ENCODE measurements around the gene EHD1.

EHD1 gene

DNA sequence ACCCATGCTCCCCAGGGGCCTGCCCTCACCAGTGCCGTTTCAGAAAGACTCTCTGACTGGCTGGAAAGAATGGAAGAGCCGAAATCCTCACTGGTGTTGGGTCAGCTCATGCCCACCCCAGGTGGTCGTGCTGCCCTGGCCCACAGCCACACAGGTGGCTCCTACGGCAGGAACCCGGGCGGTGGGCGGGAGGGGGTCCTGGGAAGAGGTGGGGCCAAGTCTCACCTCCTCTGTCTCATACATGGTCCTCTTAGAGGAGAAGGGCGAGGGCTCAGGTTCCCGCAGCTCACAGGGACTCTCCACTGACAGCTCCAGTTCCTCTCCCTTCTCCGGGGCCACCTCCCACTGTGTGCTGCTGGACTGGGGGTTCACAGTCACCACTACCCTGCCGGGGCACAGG lies 30.3 kb upstream of the EHD1 start:
- TF ChIP-seq POLR2A (IDR thresholded peaks at IDR 0.05; ENCODE audit: low read depth, low read length) = no peak
- TF ChIP-seq TAF1 (IDR thresholded peaks at IDR 0.05; ENCODE audit: borderline replicate concordance, low read depth, low read length) = no peak
- TF ChIP-seq POLR2AphosphoS5 (IDR thresholded peaks at IDR 0.05; ENCODE audit: low read depth, low read length) = no peak
- no peak for FAIRE-seq
- DNase-seq (ENCODE audit: insufficient read length) = no peak

DNA sequence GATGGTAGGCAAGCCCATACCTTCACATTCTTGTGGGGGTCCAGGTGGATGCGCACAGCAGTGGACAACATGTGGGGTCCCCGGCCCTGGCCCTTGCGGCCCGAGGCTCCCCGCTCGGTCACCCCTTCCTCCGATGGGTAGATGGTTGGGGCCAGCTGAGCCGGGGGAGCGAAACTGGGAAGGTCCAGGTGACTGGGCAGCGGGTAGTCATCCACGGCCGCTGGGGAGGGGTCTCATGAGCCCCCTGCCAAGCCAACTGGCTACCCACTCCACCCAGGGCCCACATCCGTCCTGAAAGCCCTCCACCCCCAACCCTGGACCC lies 27.9 kb upstream of the EHD1 start:
- FAIRE-seq = no peak
- TF ChIP-seq POLR2AphosphoS5 (IDR thresholded peaks at IDR 0.05; ENCODE audit: low read depth, low read length) (no peak), TAF1 (IDR thresholded peaks at IDR 0.05; ENCODE audit: borderline replicate concordance, low read depth, low read length) (no peak), POLR2A (IDR thresholded peaks at IDR 0.05; ENCODE audit: low read depth, low read length) (no peak)
- no peak for DNase-seq (ENCODE audit: insufficient read length)

DNA sequence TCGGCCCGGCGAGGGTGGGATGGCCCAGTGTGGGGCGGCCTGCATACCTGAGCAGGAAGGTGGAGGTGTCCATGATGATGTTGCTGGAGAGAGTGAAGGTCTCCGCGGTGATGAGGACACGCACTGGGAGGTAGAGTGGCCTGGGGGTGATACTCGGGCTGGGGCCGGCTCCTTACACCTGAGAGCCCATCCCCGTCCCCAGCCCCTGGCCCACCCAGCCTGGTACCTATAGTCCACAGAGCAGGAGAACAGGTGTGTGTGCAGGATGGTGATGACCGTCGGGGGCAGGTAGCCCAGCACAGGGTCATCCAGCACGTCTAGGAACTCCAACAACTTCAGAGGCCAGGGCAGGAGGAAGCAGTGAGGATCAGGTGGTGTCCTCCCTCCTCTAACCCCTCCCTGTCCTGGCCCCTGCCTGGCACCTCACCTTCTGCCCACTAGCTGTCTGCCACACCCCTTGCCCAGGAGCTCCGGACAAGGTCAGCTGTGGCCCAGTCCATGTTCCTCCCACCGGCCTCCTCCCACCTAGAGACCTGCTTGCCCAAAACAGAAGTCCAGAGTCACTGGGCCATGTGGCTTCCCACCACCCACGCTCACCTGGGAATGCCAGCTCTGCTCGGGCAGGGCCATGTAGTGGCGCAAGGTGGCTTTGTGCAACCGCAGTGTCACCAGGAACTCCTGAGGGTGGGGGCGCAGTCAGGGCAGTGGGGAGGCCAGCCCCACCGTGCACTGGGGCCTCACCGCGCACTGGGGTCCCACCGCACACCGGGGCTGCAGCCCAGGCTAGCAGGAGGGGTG lies 27.3 kb upstream of the EHD1 start:
- TF ChIP-seq TAF1 (IDR thresholded peaks at IDR 0.05; ENCODE audit: borderline replicate concordance, low read depth, low read length) = no peak
- TF ChIP-seq POLR2AphosphoS5 (IDR thresholded peaks at IDR 0.05; ENCODE audit: low read depth, low read length) = no peak
- no peak for TF ChIP-seq POLR2A (IDR thresholded peaks at IDR 0.05; ENCODE audit: low read depth, low read length)
- DNase-seq (ENCODE audit: insufficient read length) (no peak), FAIRE-seq (peak; percentile 17)

DNA sequence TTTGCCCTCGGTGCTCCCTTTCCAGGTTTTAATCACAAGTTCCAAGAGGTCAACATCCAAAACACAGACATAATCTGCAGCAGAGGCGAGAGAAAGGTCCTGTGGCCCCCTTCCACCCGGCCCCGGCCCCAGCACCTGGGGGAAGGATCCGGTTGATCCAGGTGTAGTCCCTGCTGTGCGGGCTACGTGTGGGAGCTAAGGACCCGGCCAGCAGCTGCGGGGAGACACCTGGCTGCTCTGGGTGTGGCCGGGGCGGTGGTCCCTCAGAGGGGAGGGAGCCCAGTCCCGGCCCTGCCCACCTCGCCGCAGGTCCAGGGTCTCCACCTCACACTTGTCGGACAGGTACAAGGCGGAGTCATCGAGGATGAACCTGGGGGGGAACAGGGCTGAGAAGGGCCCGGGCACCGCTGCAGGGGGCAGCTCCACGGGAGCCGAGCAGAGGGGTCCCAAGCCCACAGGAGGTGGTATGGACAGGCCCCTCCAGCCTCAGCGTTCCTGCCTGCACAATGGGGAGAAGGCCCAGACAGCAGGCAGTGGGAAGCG lies 24.9 kb upstream of the EHD1 start:
- DNase-seq (ENCODE audit: insufficient read length) = no peak
- no peak for TF ChIP-seq POLR2A (IDR thresholded peaks at IDR 0.05; ENCODE audit: low read depth, low read length)
- no peak for TF ChIP-seq POLR2AphosphoS5 (IDR thresholded peaks at IDR 0.05; ENCODE audit: low read depth, low read length)
- TF ChIP-seq TAF1 (IDR thresholded peaks at IDR 0.05; ENCODE audit: borderline replicate concordance, low read depth, low read length) = no peak
- FAIRE-seq = no peak

DNA sequence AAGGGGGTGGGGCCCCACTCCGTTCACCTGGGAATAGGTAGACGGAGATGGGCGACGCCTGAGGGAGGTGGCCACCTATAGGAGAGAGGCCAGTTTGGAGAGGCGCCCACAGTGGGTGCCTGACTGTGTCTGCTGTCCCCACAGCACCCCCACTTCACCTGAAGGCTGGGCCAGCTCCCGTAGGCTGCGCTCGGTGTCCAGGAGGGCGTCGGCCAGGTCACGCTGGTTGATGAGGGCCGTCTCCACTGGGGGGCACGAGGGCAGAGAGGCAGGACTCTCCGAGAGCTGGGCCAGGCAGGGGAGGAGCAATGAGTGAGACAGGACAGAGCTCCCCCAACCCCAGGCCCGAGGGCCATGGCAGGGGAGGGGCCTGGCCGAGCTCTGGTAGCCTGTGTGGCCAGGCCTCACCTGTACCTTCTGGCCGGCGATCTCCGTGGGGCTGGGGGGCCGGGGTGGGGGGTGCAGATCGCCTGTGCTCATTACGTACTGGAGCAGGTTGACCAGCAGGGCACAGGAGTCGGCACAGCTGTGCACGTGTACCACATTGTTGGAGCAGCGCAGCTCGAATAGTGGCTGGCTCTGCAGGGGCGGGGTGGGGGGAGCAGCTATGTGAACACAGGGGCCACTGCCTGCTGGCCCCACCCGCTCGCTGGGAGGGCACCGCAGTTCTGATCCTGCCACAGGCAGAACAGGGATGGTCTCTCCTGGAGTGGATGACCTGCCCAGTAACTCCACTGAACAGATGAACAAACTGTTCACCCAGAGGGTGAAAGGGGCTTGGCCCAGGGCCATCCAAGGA lies 23.9 kb upstream of the EHD1 start:
- no peak for TF ChIP-seq POLR2AphosphoS5 (IDR thresholded peaks at IDR 0.05; ENCODE audit: low read depth, low read length)
- TF ChIP-seq TAF1 (IDR thresholded peaks at IDR 0.05; ENCODE audit: borderline replicate concordance, low read depth, low read length) = no peak
- TF ChIP-seq POLR2A (IDR thresholded peaks at IDR 0.05; ENCODE audit: low read depth, low read length) = no peak
- no peak for DNase-seq (ENCODE audit: insufficient read length)
- FAIRE-seq = no peak

DNA sequence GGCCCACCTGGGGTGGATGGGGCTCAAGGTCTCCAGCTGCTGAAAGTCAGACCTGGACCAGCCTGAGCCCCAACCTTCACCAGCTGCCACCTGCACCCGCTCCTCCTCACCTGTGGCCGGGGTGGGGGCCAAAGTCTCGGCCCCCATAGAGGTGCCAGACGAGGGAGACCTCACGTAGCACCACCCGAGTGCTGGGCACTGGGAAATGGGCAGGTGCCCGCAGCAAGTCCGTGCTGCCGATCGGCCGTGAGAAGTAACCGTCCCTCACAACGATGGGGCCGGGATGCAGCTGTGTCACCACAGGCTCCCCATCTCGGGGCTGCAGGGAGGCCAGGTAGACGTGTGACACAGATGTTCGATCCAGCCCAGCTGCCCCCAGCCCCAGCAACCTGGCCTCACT lies 22.4 kb upstream of the EHD1 start:
- DNase-seq (ENCODE audit: insufficient read length) (no peak), FAIRE-seq (no peak)
- no peak for TF ChIP-seq POLR2AphosphoS5 (IDR thresholded peaks at IDR 0.05; ENCODE audit: low read depth, low read length)
- no peak for TF ChIP-seq TAF1 (IDR thresholded peaks at IDR 0.05; ENCODE audit: borderline replicate concordance, low read depth, low read length)
- TF ChIP-seq POLR2A (IDR thresholded peaks at IDR 0.05; ENCODE audit: low read depth, low read length) = no peak

DNA sequence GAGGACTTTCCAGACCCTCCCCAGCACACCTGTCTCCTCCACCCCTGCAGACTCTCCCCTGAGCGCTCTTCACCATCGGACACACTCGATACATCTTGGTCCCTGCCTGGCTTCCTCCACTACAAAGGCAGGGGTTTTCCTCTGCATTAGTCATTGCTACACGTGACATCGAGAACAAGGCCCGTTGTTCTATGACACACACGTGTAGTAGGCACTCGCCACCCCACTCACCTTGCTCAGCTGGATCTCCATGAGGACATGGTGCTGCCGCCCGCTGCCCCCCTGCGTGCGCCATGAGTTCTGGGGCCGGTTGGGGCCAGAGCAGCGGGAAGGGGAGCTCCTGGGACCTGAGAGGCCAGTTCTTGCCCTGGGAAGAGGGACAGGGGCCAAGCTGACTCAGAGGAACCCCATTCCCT lies 21.9 kb upstream of the EHD1 start:
- FAIRE-seq (peak; percentile 71), DNase-seq (ENCODE audit: insufficient read length) (no peak)
- TF ChIP-seq POLR2A (IDR thresholded peaks at IDR 0.05; ENCODE audit: low read depth, low read length) (no peak), TAF1 (IDR thresholded peaks at IDR 0.05; ENCODE audit: borderline replicate concordance, low read depth, low read length) (no peak), POLR2AphosphoS5 (IDR thresholded peaks at IDR 0.05; ENCODE audit: low read depth, low read length) (no peak)

DNA sequence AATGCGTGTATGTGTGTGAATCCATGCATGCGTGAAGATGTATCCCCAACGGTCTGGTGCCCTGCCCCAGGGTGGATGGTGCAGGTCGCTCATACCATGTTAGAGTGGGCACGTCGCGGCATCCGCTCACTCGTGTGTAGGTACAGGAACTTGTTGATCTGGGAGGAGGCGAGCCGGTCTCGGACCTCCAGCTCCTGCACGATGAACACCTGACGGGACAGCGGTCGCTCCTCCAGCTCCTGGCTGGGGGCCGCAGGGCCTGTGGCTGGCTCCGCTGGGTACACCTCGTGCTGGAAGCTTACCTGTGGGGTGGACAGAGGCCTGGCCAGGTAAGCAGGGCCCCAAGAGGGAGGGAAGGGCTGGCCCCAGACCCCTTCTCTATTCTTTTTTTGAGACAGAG lies 20.1 kb upstream of the EHD1 start:
- FAIRE-seq (no peak), DNase-seq (ENCODE audit: insufficient read length) (no peak)
- TF ChIP-seq POLR2AphosphoS5 (IDR thresholded peaks at IDR 0.05; ENCODE audit: low read depth, low read length) = no peak
- TF ChIP-seq POLR2A (IDR thresholded peaks at IDR 0.05; ENCODE audit: low read depth, low read length) = no peak
- TF ChIP-seq TAF1 (IDR thresholded peaks at IDR 0.05; ENCODE audit: borderline replicate concordance, low read depth, low read length) = no peak

DNA sequence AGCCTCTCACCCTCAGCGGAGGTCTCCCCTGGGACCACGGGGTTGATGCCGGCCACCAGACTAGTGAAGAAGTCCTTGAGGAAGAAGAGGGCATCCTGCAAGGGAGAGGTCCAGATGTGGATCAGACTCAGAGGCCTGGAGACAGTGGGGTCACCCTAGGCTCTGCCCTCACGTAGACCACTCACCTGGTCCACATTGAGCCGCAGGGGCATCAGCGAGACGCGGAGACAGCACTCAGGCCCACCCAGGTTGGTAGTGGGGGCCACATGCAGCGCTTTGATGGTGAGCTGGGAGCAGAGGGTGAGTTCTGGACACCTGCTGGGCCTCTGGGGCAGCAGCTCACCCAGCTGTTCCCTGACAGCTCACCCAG lies 19.6 kb upstream of the EHD1 start:
- DNase-seq (ENCODE audit: insufficient read length) (no peak), FAIRE-seq (no peak)
- no peak for TF ChIP-seq POLR2A (IDR thresholded peaks at IDR 0.05; ENCODE audit: low read depth, low read length)
- no peak for TF ChIP-seq TAF1 (IDR thresholded peaks at IDR 0.05; ENCODE audit: borderline replicate concordance, low read depth, low read length)
- no peak for TF ChIP-seq POLR2AphosphoS5 (IDR thresholded peaks at IDR 0.05; ENCODE audit: low read depth, low read length)

DNA sequence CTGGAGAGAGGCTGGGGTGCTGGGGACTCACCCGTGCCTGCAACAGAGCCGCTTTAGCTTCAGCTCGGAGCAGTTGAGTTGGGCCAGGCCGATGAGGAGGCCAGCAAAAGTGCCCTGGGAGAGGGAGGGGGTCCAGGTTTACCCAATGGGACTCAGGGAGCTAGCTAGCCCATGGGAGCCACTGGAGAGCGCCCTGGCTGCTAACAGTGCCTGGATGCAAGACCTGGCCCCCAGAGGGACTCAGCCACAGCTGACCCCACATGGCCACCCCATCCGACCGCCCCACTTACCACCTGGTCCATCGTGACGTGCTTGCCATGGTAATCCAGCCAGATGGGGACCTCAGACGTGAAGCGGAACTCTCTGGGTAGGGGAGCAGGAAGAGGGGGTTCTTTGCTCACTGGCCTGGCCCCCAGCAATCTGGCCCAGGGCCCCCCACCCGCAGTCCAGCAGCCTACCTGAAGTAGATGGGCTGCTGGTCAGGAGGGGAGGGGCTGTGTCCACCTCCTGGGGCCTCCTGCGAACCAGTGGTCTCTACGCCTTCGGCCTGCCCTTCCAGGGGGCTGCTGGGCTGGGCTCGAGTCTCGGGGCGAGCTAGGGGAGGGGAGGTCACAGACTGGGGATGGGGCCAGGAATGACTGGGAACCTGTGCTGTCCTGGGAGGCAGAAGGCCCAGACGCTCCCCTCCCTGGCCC lies 19.1 kb upstream of the EHD1 start:
- FAIRE-seq = no peak
- TF ChIP-seq POLR2AphosphoS5 (IDR thresholded peaks at IDR 0.05; ENCODE audit: low read depth, low read length) (no peak), POLR2A (IDR thresholded peaks at IDR 0.05; ENCODE audit: low read depth, low read length) (no peak), TAF1 (IDR thresholded peaks at IDR 0.05; ENCODE audit: borderline replicate concordance, low read depth, low read length) (no peak)
- DNase-seq (ENCODE audit: insufficient read length) = no peak

DNA sequence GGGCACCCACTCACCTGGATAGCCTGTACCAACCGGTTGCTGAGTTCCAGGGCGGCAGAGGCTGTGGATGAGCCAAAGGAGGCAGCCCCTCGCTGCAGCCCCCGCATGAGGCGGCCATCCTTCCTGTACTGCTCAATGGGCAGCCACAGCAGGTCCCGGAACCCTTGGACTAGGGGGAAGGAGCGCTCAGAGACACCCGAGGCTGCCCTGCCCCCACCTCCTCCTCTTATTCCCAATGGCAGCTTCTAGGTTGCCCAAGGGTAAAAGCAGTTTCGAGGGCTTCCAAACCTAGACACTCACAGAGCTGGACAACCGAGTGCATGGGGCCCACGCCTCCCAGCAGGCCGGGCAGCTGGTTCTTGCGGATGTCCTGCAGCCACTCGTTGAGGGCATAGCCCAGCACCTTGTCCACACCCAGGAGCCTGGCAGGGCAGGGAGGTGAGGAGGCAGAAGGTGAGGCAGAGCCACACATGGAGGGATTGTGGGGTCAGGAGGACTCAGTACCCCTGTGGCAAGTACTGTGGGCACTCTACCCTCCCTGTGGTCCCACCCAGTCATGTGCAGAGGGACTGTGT lies 18.1 kb upstream of the EHD1 start:
- no peak for TF ChIP-seq TAF1 (IDR thresholded peaks at IDR 0.05; ENCODE audit: borderline replicate concordance, low read depth, low read length)
- no peak for TF ChIP-seq POLR2A (IDR thresholded peaks at IDR 0.05; ENCODE audit: low read depth, low read length)
- no peak for TF ChIP-seq POLR2AphosphoS5 (IDR thresholded peaks at IDR 0.05; ENCODE audit: low read depth, low read length)
- DNase-seq (ENCODE audit: insufficient read length) = no peak
- no peak for FAIRE-seq
